Measurements from ENCODE around the gene FAM186B. TPM values are rescaled to one million over a fixed set of nuclear protein-coding genes. Genes with fewer than 3 reads are reported as not detected.
A peak's percentile ranks its signal among the peaks of the same experiment; 100 is the strongest.

The FAM186B gene
- total RNA-seq, 1 experiment from 2014 or later = 0.30 TPM

- no peak overlapping the region for H3K4me3 Mint-ChIP-seq (ENCODE audit: unreplicated experiment)
- TF ChIP-seq, protein P1, sequence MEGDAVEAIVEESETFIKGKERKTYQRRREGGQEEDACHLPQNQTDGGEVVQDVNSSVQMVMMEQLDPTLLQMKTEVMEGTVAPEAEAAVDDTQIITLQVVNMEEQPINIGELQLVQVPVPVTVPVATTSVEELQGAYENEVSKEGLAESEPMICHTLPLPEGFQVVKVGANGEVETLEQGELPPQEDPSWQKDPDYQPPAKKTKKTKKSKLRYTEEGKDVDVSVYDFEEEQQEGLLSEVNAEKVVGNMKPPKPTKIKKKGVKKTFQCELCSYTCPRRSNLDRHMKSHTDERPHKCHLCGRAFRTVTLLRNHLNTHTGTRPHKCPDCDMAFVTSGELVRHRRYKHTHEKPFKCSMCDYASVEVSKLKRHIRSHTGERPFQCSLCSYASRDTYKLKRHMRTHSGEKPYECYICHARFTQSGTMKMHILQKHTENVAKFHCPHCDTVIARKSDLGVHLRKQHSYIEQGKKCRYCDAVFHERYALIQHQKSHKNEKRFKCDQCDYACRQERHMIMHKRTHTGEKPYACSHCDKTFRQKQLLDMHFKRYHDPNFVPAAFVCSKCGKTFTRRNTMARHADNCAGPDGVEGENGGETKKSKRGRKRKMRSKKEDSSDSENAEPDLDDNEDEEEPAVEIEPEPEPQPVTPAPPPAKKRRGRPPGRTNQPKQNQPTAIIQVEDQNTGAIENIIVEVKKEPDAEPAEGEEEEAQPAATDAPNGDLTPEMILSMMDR (IDR thresholded peaks at IDR 0.05; ENCODE audit: unreplicated experiment) = no peak
- intact Hi-C loops (cut with micrococcal nuclease) = no loop called here
- no peaks in the 10 kb centered on the region for H3K9me3 Mint-ChIP-seq (ENCODE audit: unreplicated experiment)
- BruUV-seq (replicated peaks) = no TSS peak
- CTCF ChIA-PET = interaction anchor here (0.6 to 1.4 kb wide), 4 partner anchors 9 to 200 kb away, joined by 3 to 6 read pairs (median 4); partner anchors contain the start of gene MCRS1
- peaks cover 2% of the 10 kb centered on the region for H3K27me3 Mint-ChIP-seq (ENCODE audit: insufficient read depth, unreplicated experiment)
- no peak overlapping the region for H3K27ac Mint-ChIP-seq (ENCODE audit: low read depth, unreplicated experiment)
- H3K4me1 Mint-ChIP-seq (ENCODE audit: insufficient read depth, unreplicated experiment) = no peaks in the 10 kb centered on the region
- DNase-seq (ENCODE audit: unreplicated experiment) = no peak
- peaks cover 49% of the 10 kb centered on the region for H3K36me3 Mint-ChIP-seq (ENCODE audit: insufficient read depth, unreplicated experiment)
- POLR2A ChIA-PET = interaction anchor here (0.8 kb wide), 1 partner anchor 8 kb away, joined by 3 read pairs; no protein-coding TSS in a partner anchor
Measured at GRCh38 chr12:49558526-49558925, 46.9 kb downstream of the FAM186B start.

DNA sequence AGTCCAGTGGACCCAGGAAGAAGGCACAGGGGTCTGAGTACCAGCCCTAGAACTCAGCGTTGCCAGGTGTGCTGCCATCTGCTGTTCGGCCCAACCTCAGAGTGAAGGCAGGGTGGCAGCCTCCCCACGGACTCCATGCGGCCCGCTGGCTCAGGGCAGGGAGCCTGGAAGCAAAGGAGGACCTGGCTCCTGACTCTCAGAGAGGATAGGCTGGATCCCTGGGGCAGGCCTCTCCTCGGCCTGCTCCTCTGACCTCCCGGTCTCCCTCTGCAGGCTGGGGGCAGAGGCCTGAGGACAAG is 47.6 kb downstream of the FAM186B start:
- TF ChIP-seq, protein P1 (IDR thresholded peaks at IDR 0.05; ENCODE audit: unreplicated experiment) = peak; percentile 18

GRCh38 chr12:49557187-49557916 is 48.1 kb downstream of the FAM186B start:
- intact Hi-C loops (cut with micrococcal nuclease) = no loop called here
- Mint-ChIP-seq H3K9me3 (ENCODE audit: unreplicated experiment) (no peaks in the 10 kb centered on the region), H3K27me3 (ENCODE audit: insufficient read depth, unreplicated experiment) (peaks cover 13% of the 10 kb centered on the region), H3K4me3 (ENCODE audit: unreplicated experiment) (no peak overlapping the region), H3K27ac (ENCODE audit: low read depth, unreplicated experiment) (no peak overlapping the region), H3K36me3 (ENCODE audit: insufficient read depth, unreplicated experiment) (peaks cover 38% of the 10 kb centered on the region), H3K4me1 (ENCODE audit: insufficient read depth, unreplicated experiment) (peaks cover 4% of the 10 kb centered on the region)
- ChIA-PET POLR2A (interaction anchor here (0.8 to 1.9 kb wide), 2 partner anchors 10 kb away, joined by 3 to 9 read pairs; partner anchors contain the start of gene MCRS1), CTCF (interaction anchor here (0.9 kb wide), 2 partner anchors 9 to 23 kb away, joined by 3 to 4 read pairs; no protein-coding TSS in a partner anchor)
- TF ChIP-seq, protein P1 (IDR thresholded peaks at IDR 0.05; ENCODE audit: unreplicated experiment) = no peak
- DNase-seq (ENCODE audit: unreplicated experiment) = no peak
- no TSS peak for BruUV-seq (replicated peaks)

More for the DNA sequence above, 47.6 kb downstream of the FAM186B start:
- intact Hi-C loops (cut with micrococcal nuclease) = no loop called here
- no peak for DNase-seq (ENCODE audit: unreplicated experiment)
- no TSS peak for BruUV-seq (replicated peaks)
- Mint-ChIP-seq H3K4me1 (ENCODE audit: insufficient read depth, unreplicated experiment) (no peaks in the 10 kb centered on the region), H3K27ac (ENCODE audit: low read depth, unreplicated experiment) (no peak overlapping the region), H3K9me3 (ENCODE audit: unreplicated experiment) (no peaks in the 10 kb centered on the region), H3K36me3 (ENCODE audit: insufficient read depth, unreplicated experiment) (peaks cover 42% of the 10 kb centered on the region), H3K4me3 (ENCODE audit: unreplicated experiment) (no peak overlapping the region), H3K27me3 (ENCODE audit: insufficient read depth, unreplicated experiment) (peaks cover 8% of the 10 kb centered on the region)
- POLR2A ChIA-PET = interaction anchor here (0.8 kb wide), 1 partner anchor 9 kb away, joined by 3 read pairs; no protein-coding TSS in a partner anchor
- CTCF ChIA-PET = interaction anchor here (0.7 to 1.4 kb wide), 3 partner anchors 10 to 199 kb away, joined by 3 to 6 read pairs (median 5); partner anchors contain the start of gene MCRS1

DNA sequence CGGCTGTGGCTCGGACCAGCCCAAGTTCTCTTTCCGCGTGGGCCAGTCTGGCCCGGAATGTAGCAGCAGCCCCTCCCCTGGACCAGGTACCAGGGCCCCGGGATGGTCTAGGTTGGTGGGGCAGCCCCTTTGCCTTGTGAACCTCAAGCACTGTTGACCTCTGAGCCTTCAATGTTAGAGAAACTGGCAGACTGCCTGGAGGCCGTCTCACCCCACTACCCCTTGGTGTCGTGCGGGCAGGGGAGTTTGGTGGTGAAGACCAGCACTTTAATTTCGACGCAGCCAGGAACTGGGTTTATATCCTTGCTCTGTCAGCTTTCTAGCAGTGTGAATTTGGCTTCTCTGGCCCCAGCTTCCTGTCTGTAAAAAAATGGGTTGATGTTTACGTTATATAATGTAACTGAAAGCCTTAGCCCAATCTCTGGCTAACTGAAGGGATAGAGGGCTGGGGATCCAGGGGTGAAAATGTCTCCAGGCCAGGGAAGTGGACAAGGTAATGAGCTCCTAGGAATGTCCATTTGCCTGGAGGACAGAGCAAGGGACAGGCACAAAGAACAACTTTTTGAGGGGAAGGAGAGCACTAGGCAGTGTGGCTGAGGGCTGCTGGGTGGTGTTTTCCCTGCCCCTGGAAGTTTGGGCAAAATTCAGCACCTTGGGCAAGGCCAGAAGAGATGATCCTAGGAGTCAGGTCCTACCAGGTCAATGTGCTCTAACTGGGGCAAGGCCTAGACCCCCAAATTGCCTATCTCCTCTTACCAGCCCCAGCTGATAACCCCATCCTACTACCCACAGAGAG is 48.9 kb downstream of the FAM186B start:
- peaks cover 30% of the 10 kb centered on the region for H3K36me3 Mint-ChIP-seq (ENCODE audit: insufficient read depth, unreplicated experiment)
- DNase-seq (ENCODE audit: unreplicated experiment) = no peak
- no peaks in the 10 kb centered on the region for H3K9me3 Mint-ChIP-seq (ENCODE audit: unreplicated experiment)
- CTCF ChIA-PET = interaction anchor here (0.6 to 1.6 kb wide), 5 partner anchors 10 to 468 kb away, joined by 3 to 4 read pairs (median 3); partner anchors contain the start of gene TMBIM6
- peaks cover 15% of the 10 kb centered on the region for H3K27me3 Mint-ChIP-seq (ENCODE audit: insufficient read depth, unreplicated experiment)
- POLR2A ChIA-PET = interaction anchor here (1.9 kb wide), 1 partner anchor 11 kb away, joined by 9 read pairs; the partner anchor contains the start of gene MCRS1
- BruUV-seq (replicated peaks) = no TSS peak
- no peak overlapping the region for H3K4me3 Mint-ChIP-seq (ENCODE audit: unreplicated experiment)
- no peak overlapping the region for H3K27ac Mint-ChIP-seq (ENCODE audit: low read depth, unreplicated experiment)
- intact Hi-C loops (cut with micrococcal nuclease) = no loop called here
- TF ChIP-seq, protein P1 (IDR thresholded peaks at IDR 0.05; ENCODE audit: unreplicated experiment) = no peak
- H3K4me1 Mint-ChIP-seq (ENCODE audit: insufficient read depth, unreplicated experiment) = peaks cover 11% of the 10 kb centered on the region
